GM12873 (cell line): ENCODE measurements around the gene CRB3.

Experiments used
- TF ChIP-seq, protein P1 (sequence below): IDR thresholded peaks from 2 replicates; pipeline ENCODE4 v1.5.1; 2012; ENCODE audit warnings: low read depth, mild to moderate bottlenecking, moderate library complexity, low read length, control low read depth; ENCODE audit not compliant: insufficient read depth; ENCODE audit errors: missing control alignments

CRB3 gene

DNA sequence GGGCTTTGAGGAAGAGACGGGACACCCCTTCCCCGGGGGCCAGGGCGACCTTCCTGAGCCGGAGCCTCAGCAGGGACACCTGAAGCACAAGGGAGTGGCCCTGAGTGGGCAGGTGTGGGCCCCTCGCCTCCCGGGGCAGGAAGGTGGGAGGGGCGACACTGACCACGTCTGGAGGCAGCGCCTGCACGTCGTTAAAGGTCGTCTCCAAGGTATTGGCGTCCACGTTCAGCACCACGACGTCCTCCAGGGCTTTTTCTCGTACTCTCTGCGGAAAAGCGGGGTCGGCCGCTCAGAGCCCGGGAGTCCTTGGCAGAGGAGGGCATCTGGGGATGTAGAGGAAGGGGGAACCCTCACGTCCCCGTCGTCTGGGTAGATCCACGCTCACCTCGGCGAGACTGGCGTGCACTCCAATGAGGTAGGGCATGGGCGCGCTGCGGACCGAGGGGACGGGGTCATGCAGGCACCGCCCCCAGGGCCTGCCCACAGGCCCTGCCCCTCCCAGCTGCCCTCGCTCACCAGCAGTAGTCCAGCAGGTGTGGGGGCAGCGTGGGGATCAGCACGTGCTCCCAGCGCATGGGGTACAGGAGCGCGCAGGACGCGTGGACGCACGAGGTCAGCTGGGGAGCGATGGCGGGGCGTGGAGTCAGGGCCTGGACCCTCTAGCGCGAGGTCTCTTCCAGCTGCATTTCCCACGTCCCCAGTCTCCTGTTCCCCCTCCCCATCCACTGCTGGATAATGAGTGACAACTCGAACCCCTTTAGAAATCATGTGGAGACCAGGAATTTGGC, 11.4 kb downstream of the CRB3 start:
- TF ChIP-seq, protein P1, sequence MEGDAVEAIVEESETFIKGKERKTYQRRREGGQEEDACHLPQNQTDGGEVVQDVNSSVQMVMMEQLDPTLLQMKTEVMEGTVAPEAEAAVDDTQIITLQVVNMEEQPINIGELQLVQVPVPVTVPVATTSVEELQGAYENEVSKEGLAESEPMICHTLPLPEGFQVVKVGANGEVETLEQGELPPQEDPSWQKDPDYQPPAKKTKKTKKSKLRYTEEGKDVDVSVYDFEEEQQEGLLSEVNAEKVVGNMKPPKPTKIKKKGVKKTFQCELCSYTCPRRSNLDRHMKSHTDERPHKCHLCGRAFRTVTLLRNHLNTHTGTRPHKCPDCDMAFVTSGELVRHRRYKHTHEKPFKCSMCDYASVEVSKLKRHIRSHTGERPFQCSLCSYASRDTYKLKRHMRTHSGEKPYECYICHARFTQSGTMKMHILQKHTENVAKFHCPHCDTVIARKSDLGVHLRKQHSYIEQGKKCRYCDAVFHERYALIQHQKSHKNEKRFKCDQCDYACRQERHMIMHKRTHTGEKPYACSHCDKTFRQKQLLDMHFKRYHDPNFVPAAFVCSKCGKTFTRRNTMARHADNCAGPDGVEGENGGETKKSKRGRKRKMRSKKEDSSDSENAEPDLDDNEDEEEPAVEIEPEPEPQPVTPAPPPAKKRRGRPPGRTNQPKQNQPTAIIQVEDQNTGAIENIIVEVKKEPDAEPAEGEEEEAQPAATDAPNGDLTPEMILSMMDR: no peak

DNA sequence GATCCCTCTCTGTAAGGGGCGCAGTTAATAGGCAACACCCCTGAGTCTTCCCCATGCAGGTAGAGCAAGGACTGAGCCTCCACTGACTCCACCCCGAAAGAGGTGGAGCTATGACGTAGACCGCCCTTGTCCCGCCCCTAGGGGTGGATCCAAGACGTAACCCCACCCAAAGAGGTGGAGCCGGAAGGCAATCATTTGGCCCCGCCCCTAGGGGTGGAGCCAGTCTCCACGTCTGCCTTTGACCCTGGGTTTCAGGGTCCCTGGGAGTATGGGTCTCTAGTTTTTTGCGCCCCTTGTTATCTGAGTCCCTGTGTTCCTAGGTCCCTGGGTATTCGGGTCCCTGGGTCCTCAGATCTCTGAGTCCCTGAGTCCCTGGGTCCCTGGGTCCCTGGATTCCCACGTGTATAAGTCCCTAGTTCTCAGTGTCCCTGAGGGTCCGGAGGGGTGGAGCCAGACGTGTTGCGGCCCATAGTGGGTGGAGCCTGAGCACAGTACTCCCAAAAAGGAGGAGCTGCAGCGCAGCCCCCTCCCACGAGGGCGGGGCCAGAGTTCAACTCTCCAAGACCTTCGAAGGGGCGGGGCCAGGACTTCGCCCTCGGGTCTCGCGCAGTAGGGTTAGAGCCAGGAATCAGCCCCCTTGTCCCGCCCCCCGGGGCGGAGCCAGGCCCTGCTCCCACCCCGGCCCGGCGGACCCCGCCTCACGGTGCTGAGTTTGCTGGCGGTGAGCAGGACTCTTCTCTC, 12.3 kb downstream of the CRB3 start:
- TF ChIP-seq, protein P1: no peak

DNA sequence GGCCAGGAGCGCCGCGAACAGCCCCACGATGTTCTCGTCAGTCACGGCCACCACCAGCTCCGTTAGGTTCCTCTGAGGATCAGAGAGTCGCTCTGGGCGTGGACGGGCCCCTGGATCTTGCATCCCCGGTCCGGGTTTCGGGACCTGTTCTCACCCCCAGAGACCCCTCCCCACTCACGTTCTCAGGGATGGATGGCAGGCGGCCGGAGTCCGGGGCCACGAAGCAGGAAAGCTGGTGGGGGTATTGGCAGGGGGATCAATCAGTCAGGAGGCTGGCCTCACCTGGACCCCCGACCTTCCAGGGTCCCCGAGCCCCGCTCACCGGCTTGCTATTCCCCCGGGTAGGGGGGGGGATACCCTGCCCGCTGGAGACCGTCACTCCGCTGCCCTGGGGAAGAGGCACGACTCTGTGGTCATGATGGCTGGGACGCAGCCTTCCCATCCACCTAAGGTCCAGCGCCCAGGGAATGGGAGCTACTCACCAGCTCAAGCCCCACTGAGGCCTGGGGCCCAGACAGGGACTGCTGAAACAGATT, 12.9 kb downstream of the CRB3 start:
- TF ChIP-seq, protein P1: no peak

DNA sequence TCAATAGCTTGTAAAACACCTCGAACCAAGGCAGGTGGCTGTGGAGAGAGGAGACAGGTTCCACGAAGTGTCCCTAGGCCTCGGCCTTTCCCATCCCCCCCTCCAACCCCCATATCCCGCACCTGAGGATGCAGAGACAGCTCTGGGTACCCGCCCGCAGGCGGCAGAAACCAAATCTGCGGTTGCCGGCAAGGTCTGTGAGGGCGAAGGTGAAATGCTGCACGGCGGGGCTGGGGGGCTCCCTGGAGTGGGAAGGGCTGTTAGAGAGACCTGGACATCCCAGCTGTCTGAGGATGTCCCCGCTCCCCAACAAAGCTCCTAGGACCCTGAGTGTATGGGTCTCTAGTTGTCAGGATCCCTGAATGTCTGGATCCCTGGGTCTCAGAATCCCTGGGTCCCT, 14.7 kb downstream of the CRB3 start:
- TF ChIP-seq, protein P1: no peak

DNA sequence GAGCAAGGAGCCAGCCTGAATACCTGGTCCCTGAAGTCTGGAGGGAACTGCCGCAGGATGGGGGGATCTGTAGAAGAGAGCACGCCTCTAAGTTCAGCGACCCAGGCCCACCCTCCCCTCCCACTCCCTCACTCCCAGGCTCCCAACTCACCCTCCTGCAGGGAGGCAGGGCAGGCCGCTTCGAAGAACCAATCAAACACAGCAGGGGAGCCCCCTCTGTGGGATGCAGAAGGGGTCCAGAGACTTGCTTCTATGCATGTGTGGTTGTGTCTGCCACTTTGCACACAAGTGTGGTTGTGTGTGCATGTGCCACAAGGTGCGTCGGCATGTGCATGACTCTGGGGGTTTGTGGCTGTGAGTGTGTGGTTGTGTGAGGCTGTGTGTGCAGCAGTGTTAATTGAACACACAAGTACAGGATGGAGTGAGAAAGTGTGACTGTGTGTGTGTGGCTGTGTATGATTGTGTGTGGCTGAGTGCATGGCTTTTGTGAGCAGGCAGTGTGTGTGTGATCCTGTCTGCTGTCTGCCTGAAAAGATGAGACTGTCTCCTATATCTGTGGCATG, 15.8 kb downstream of the CRB3 start:
- TF ChIP-seq, protein P1: no peak

DNA sequence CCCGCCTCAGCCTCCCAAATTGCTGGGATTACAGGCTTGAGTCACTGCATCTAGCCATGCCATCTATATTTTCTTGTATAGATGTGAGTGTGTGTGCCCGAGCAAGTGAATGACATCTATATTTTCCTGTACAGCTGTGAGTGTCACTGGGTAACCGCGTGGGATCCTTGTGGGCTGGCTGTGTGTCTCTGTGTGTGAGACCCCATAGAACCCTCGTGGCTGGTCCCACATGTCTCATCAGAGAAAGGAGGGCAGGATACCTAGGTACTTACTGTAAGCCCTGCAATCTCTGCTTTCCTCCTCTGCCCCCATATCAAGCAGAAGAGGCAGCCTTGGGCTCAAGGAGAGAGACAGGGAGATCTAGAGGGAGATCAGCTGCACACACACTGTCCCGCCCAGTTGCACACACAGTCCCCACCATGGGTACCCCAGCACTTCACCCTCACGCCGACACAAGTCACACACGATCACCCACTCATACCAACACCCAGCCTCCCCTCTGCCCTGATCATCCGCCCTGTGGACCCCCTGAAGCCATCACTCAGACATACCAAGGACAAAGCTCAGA, 16.9 kb downstream of the CRB3 start:
- TF ChIP-seq, protein P1: no peak

DNA sequence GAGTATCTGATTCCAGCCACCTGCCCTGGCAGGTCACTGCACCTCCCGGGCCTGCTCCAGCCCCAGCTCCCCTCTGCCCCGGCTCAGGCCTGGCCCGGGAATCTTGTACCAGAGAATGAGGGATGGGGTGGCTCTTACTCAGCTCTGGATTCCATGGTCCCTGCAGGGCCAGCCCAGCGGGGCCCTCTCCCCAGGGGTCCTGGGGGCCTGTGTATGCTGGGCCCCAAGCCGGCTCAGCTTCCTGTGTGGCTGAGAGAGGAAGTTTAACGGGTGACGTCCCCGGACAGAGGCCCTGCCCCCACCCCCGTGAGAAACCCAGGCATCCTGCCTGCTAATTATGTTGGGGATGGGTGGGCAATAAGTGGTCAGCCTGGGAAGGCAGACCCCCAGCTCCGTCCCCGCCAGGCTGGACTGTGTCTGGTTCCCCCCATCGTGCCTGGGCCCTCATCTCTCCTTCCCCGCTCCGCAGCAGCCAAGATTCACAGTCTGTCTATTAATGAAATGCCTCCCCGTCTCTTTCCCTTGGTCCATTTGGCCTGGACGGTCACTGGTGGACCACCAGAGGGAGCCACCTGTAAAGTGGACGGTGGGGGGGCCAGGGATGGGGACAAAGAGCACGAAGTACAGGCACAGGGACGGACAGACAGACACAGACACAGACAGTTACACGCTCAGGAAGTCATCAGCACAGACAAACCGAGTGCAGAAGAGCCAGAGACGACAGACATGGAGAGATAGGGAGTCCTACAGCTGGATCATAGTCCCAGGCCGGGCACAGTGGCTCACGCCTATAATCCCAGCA, 17.7 kb downstream of the CRB3 start, which contains the start of gene DENND1C:
Gene DENND1C (minus strand): TSS at position 247 of the 802 bp plus-strand sequence. CDS start 92 bp downstream, at position 155.
- TF ChIP-seq, protein P1: peak; percentile 57
